ENCODE data around the gene RIPPLY3.

Gene RIPPLY3

DNA sequence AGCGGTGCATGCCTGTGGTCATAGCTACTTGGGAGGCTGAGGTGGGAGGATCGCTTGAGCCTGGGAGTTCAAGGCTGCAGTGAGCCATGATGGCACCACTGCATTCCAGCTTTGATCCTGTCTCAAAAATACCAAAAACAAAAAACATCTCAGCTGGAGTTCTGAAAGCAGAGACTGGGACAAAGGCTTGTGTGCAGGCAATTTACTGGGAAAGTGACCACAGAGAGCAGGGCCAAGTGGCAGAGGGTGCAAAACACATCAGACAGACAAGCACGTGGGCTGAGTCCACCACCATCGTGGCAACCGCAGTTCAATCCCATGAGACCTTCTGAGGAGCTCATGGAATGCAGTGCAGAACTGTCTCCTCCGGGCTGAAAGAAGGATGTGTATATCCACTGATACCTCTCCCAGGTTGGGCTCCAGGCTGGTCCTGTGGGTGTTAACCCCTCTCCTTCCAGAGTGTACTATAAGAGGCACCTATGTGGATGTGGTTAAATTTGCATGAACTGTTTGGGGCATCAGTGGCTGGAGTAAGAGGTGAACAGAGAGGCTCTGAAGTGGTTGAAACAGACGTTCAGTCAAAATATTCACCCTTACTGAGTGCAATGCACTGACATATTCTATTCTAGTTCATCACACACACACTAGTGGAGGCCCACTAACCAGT lies 55.6 kb downstream of the RIPPLY3 start:
- DNase-seq (ENCODE audit: low read depth): no peak

DNA sequence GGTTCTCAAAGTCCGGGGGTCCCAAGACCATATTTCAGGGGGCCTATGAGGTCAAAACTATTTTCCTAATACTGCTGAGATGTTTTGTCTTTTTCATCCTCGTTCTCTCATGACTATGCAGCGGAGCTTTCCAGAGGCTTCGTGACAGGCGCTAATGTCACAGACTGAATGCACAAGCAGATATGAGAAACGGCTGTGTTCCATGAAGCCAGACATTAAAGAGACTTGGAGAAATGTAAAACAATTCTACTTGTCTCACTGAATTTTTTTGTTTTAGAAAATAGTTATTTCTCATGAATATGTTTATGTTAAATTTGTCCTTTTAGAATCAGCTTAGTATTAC lies 56.1 kb downstream of the RIPPLY3 start:
- no peak for DNase-seq (ENCODE audit: low read depth)

DNA sequence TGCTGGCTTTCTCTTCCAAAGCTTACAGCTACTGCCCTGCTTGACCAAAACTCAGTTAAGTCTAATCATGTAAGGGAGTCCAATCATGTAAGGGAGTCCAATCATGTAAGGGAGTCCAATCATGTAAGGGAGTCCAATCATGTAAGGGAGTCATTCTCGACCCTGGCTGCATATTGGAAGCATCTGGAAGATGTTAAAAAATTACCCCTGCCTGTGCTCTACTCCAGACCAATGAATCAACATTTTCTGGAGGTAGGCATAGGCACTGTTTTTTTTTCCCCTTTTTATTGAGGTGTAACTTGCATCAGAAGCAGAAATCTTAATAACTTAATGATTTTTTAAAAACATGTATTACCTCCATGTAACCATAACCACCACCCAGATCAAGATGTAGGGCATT lies 56.9 kb downstream of the RIPPLY3 start:
- no peak for DNase-seq (ENCODE audit: low read depth)

DNA sequence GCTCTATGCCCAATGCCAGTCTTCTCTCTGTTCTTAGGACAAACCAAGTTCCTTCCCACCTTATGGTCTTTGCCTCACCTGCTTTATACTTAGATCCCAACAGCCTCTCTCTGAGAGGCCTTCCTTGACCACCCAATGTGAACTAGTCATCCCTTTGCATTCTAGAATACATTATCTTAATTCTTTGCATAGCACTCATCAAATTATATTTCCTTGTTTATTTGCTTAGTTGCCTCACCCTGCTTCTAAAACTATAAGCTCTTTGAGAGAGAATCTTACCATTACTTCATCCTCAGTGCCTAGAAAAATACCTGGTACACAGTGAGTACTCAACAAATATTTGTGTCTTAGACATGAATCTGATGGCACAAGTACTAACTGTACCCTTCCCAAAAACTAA lies 58.3 kb downstream of the RIPPLY3 start:
- no peak for DNase-seq (ENCODE audit: low read depth)

DNA sequence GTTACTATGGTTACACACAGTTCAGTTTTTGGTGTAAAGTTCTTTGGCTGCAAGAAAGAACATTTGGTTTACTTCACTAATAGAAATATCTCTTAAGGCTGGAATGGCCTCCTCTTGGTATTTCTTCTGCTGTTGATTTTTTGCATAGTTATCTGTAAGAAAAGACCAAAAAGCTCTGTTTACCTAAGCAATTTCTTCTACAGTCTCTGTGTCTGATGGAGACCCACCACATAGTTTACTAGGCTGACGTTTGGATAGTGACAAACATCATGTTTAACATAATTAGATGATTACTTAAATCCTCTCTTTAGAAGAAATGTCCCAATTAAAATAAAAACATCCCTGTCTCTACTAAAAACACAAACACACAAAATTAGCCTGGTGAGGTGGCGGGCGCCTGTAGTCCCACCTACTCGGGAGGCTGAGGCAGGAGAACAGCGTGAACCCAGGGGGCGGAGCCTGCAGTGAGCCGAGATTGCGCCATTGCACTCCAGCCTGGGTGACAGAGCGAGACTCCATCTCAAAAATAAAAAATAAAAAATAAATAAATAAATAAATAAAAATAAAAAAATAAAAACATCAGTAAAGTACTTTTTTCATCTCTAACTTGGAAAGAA lies 59.2 kb downstream of the RIPPLY3 start:
- DNase-seq (ENCODE audit: low read depth): no peak

Data from activated T-helper 9 cell treated with anti-CD3 and anti-CD28 coated beads, Interleukin-2, amount 50 U/mL, for 16 hours (primary cell).